Bronchial epithelial cell (primary cell): ENCODE data around the gene REPS1. TPM values are rescaled to one million over a fixed set of nuclear protein-coding genes. Genes with fewer than 3 reads are reported as not detected.
"Not testable (repeated sequence)": the region's sequence is repeated elsewhere in the genome, so short reads cannot be mapped to it uniquely, and the experiment has no call there.

Experiments
- DNase-seq: peaks from one replicate; pipeline ENCODE4 v3.0.0-alpha.2; 2010; ENCODE audit warnings: low read depth
- FAIRE-seq: peaks from 2 replicates; lab custom pipeline; 2011; peaks lifted over from hg19 to GRCh38; lab: Jason Lieb, UNC
- H3K27me3 ChIP-seq: 2 replicates; pipeline ENCODE4 v1.5.1; 2011; ENCODE audit warnings: low read length; ENCODE audit not compliant: control insufficient read depth, insufficient read depth
- H3K36me3 ChIP-seq: 2 replicates; pipeline ENCODE4 v1.5.1; 2011; ENCODE audit warnings: low read length; ENCODE audit not compliant: control insufficient read depth, insufficient read depth
- H3K4me3 ChIP-seq: 2 replicates; pipeline ENCODE4 v1.5.1; 2011; ENCODE audit warnings: mild to moderate bottlenecking, low read depth, low read length, control low read depth
- CTCF ChIP-seq: IDR thresholded peaks from 2 replicates; pipeline ENCODE4 v1.5.1; 2011; ENCODE audit warnings: mild to moderate bottlenecking, moderate library complexity, low read length, control low read depth, inconsistent platforms; ENCODE audit not compliant: insufficient read depth, severe bottlenecking
- total RNA-seq: library from RNA; depleted of rRNA; stranded (reverse); fragments of >200 nt; gene quantifications from 2 replicates; pipeline ENCODE4 v1.2.1, GENCODE V29; 2014

REPS1 gene
- total RNA-seq, 1 donor from 2014 or later: 31.1 TPM

GRCh38 chr6:138996524-138996923, 8.5 kb upstream of the REPS1 start:
- no peak for TF ChIP-seq CTCF
- Histone ChIP-seq H3K4me3 (no peak overlapping the region), H3K27me3 (no peaks in the 10 kb centered on the region), H3K36me3 (no peaks in the 10 kb centered on the region)
- FAIRE-seq (no peak), DNase-seq (peak; percentile 51)

DNA sequence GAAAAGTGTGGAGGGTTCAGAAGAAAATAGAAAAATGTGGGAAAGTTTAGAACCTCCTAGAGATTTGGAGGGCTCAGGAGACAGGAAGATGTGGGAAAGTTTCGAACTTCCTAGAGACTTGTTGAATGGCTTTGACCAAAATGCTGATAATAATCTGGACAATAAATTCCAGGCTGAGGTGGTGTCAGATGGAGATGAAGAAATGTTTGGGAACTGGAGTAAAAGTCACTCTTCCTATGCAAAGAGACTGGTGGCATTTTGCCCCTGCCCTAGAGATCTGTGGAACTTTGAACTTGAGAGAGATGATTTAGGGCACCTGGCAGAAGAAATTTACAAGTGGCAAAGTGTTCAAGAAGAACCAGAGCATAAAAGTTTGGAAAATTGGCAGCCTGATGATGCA, 5.4 kb upstream of the REPS1 start:
- DNase-seq, H3K27me3 ChIP-seq, H3K4me3 ChIP-seq, H3K36me3 ChIP-seq, FAIRE-seq: not testable (repeated sequence)

GRCh38 chr6:138992965-138993364, 4.9 kb upstream of the REPS1 start:
- H3K27me3 ChIP-seq, H3K36me3 ChIP-seq, DNase-seq, FAIRE-seq, H3K4me3 ChIP-seq: not testable (repeated sequence)

DNA sequence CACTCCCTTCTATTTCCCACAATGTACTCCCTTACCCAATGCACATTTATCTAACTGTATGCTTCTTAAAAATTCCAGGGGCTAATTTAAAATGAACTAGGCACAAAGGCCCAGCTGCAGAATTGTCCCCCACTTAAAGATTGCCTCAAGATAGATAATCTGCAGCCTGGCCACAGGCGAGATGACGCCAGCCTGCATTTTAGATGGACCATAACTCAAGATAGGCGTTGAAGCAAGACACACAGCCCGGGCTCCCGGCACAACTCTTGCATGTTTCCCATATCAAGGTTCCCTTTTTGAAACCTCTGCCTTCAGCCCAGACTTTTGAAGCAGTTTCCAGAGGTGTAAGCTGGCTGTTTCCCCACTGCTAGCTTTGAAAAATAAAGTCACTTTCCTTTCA, 3.2 kb upstream of the REPS1 start:
- H3K4me3 ChIP-seq: no peak overlapping the region
- no peaks in the 10 kb centered on the region for H3K27me3 ChIP-seq
- H3K36me3 ChIP-seq: no peaks in the 10 kb centered on the region
- TF ChIP-seq CTCF: no peak
- FAIRE-seq (no peak), DNase-seq (no peak)

DNA sequence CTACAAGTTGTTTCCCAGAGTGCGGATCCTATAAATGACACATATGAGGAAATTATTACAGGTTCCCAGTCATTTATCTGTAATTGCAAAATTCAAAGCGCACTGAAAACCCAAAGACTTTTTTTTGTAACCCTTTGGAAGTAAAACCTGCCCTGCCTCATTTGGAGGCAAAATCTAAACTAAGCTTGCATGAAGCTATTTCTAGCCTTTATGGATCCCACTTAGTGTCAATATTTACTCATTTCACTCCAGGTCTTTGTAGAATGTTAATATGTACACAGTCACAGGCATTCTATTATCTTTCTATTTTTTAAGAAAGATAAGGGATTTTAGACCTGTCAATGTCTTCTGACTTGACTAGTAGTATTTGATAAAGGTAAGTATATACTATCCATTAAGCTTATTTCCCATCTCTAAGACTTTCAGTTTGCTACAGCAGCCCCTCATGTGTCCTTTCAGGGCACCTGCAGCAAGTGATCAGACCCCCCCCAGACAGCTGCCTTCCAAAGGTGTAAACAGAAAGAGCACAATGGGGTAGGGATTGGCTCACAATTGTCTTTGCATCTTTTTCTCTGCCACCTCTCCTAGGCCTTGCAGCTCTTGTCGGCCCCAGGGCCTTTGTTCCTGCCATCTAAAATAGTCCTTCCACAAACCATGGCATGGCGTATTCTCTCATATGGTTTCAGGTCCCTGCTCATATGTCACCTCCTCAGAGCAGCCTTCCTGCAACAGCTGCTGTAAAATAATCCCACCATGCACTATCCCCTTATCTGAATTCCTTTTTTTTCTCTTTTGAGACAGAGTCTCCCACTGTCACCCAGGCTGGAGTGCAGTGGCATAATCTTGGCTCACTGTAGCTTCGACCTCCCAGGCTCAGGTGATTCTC, 1.3 kb upstream of the REPS1 start:
- FAIRE-seq (no peak), DNase-seq (no peak)
- Histone ChIP-seq H3K4me3 (no peak overlapping the region), H3K36me3 (no peaks in the 10 kb centered on the region), H3K27me3 (no peaks in the 10 kb centered on the region)
- TF ChIP-seq CTCF: no peak

DNA sequence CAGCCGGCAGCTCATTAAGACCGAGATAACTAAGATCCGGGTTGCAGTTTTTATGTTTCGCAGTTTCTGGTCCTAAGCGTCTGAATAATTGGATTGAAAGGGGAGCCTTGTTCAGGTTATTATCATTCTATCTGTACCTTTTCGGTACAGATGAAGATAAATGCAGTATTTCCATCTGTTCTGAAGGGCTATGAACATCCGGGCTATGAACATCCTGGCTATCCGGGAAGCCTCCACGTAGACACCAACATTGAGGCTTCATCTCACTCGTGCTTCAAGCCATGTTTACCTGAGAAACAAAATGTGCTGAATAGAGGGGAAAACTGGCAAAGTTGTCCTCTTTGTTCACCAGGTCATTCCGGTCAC, 399 bp upstream of the REPS1 start:
- no peak for TF ChIP-seq CTCF
- DNase-seq: no peak
- H3K36me3 ChIP-seq: no peaks in the 10 kb centered on the region
- no peak for FAIRE-seq
- no peaks in the 10 kb centered on the region for H3K27me3 ChIP-seq
- peak overlapping the region; percentile 82 for H3K4me3 ChIP-seq
